CD14-positive monocyte (primary cell): ENCODE measurements around the gene NPTX1. TPM values are rescaled to one million over a fixed set of nuclear protein-coding genes. Genes with fewer than 3 reads are reported as not detected.

Source experiments
- DNase-seq, 3 donors: peaks; one replicate each; pipeline ENCODE4 v3.0.0-alpha.2; 2011 to 2022
- H2AFZ ChIP-seq: 2 replicates; pipeline ENCODE4 v1.6.0; 2012; ENCODE audit warnings: mild to moderate bottlenecking, low read depth, low read length, inconsistent platforms; ENCODE audit not compliant: insufficient read depth, poor library complexity, severe bottlenecking
- H3K27ac ChIP-seq, 2 donors: 1 replicate in 1 of 2; 2 replicates in 1 of 2; pipeline ENCODE4 v1.5.1; 2012 to 2013; ENCODE audit warnings: low read length in 2 of 2, control low read depth in 1 of 2, inconsistent platforms in 1 of 2, low read depth in 1 of 2, mild to moderate bottlenecking in 1 of 2
- H3K27me3 ChIP-seq, 2 donors: one replicate each; pipeline versions ENCODE4 v1.6.0 to v1.6.1; 2011 to 2013; ENCODE audit warnings: low read length in 2 of 2; ENCODE audit not compliant: control insufficient read depth in 2 of 2, insufficient read depth in 2 of 2
- H3K36me3 ChIP-seq, 2 donors: replicated peaks in 1 of 2; 1 replicate in 1 of 2; 2 replicates in 1 of 2; pipeline versions ENCODE4 v1.5.1 to v1.6.1; 2012 to 2013; ENCODE audit warnings: low read length in 2 of 2, control low read depth in 1 of 2, inconsistent platforms in 1 of 2, mild to moderate bottlenecking in 1 of 2; ENCODE audit not compliant: insufficient read depth in 2 of 2, control insufficient read depth in 1 of 2
- H3K4me1 ChIP-seq, 2 donors: 1 replicate in 1 of 2; 2 replicates in 1 of 2; pipeline versions ENCODE4 v1.5.1 to v1.6.1; 2012 to 2013; ENCODE audit warnings: low read length in 2 of 2, control low read depth in 1 of 2, inconsistent platforms in 1 of 2, mild to moderate bottlenecking in 1 of 2, moderate library complexity in 1 of 2; ENCODE audit not compliant: insufficient read depth in 2 of 2, control insufficient read depth in 1 of 2
- H3K4me2 ChIP-seq: replicated peaks from 2 replicates; pipeline ENCODE3; 2012; ENCODE audit warnings: low read length, moderate library complexity, mild to moderate bottlenecking; ENCODE audit not compliant: poor library complexity, severe bottlenecking; ENCODE audit errors: extremely low read depth
- H3K4me3 ChIP-seq, 3 experiments: fragments of 200-600 bp in 1 of 3; sonication (generic) in 1 of 3; replicated peaks in 1 of 3; 1 replicate in 2 of 3; 2 replicates in 1 of 3; pipeline ENCODE4 v1.5.1; 2011 to 2013; ENCODE audit warnings: low read length in 3 of 3, mild to moderate bottlenecking in 3 of 3, control low read depth in 2 of 3, low read depth in 2 of 3, inconsistent platforms in 1 of 3, moderate library complexity in 1 of 3
- H3K79me2 ChIP-seq: 2 replicates; pipeline ENCODE4 v1.6.0; 2012; ENCODE audit warnings: mild to moderate bottlenecking, control low read depth, inconsistent platforms, low read length, moderate library complexity; ENCODE audit not compliant: insufficient read depth
- H3K9ac ChIP-seq: 2 replicates; pipeline ENCODE4 v1.6.0; 2017; ENCODE audit warnings: low read length, mild to moderate bottlenecking; ENCODE audit not compliant: insufficient read depth, poor library complexity, severe bottlenecking
- H3K9me3 ChIP-seq, 2 donors: replicated peaks in 1 of 2; 1 replicate in 1 of 2; 2 replicates in 1 of 2; pipeline versions ENCODE4 v1.5.1 to v1.6.1; 2012 to 2013; ENCODE audit warnings: low read length in 2 of 2, control low read depth in 1 of 2; ENCODE audit not compliant: control insufficient read depth in 1 of 2, insufficient read depth in 1 of 2
- H4K20me1 ChIP-seq: 2 replicates; pipeline ENCODE4 v1.6.0; 2012; ENCODE audit warnings: mild to moderate bottlenecking, low read length, control low read depth, moderate library complexity; ENCODE audit not compliant: insufficient read depth
- H3K27ac Mint-ChIP-seq, 7 donors: one replicate each; pipeline ENCODE4 v1.8.0; 2020; ENCODE audit warnings: mild to moderate bottlenecking in 7 of 7, mixed read lengths in 7 of 7, moderate library complexity in 6 of 7, inconsistent platforms in 2 of 7
- H3K27me3 Mint-ChIP-seq, 3 donors: one replicate each; pipeline ENCODE4 v1.8.0; 2021 to 2022; ENCODE audit warnings: low read depth in 3 of 3, mild to moderate bottlenecking in 3 of 3, mixed read lengths in 3 of 3, moderate library complexity in 3 of 3, inconsistent platforms in 1 of 3
- H3K36me3 Mint-ChIP-seq, 2 donors: one replicate each; pipeline ENCODE4 v1.8.0; 2020; ENCODE audit warnings: mixed read lengths in 2 of 2, inconsistent platforms in 1 of 2, mild to moderate bottlenecking in 1 of 2
- H3K4me1 Mint-ChIP-seq: one replicate; pipeline ENCODE4 v1.8.0; 2020; ENCODE audit warnings: mild to moderate bottlenecking, mixed read lengths
- H3K4me3 Mint-ChIP-seq, 2 donors: one replicate each; pipeline ENCODE4 v1.8.0; 2020; ENCODE audit warnings: mild to moderate bottlenecking in 2 of 2, mixed read lengths in 2 of 2, moderate library complexity in 1 of 2
- H3K9me3 Mint-ChIP-seq, 7 donors: one replicate each; pipeline ENCODE4 v1.8.0; 2020 to 2022; ENCODE audit warnings: mixed read lengths in 7 of 7, mild to moderate bottlenecking in 6 of 7, moderate library complexity in 6 of 7, inconsistent platforms in 2 of 7
- CTCF ChIP-seq: fragments of 200-600 bp; IDR thresholded peaks from one replicate; pipeline ENCODE4 v1.8.0; 2022; ENCODE audit warnings: antibody characterized with exemption, mild to moderate bottlenecking
- WGBS: methylation state at CpG from one replicate; pipeline ENCODE4 v1.1.5; 2013; ENCODE audit warnings: missing lambda C conversion rate; ENCODE audit not compliant: insufficient coverage; 5-methylcytosine and 5-hydroxymethylcytosine counted together
- intact Hi-C, 2 donors: fragments of 100-400 bp; cut with micrococcal nuclease; formaldehyde crosslinking; loops; one replicate each; pipeline versions ENCODE4 v1.15.0 to v1.15.1; 2023
- polyA plus RNA-seq, 3 donors: library from polyadenylated mRNA; depleted of rRNA in 1 of 3; unstranded in 2 of 3; stranded (reverse) in 1 of 3; fragments of 300-500 nt in 2 of 3; fragments of >200 nt in 1 of 3; fragmentation: Illumina TruSeq in 2 of 3; gene quantifications; 1 replicate in 2 of 3; 2 replicates in 1 of 3; pipeline ENCODE4 v1.2.3, GENCODE V29; 2012 to 2021

NPTX1 gene
- polyA plus RNA-seq, 3 donors: not detected

GRCh38 chr17:80445726-80446110 is 30.7 kb downstream of the NPTX1 start:
- Mint-ChIP-seq H3K27ac (no peak overlapping the region), H3K4me1 (no peaks in the 10 kb centered on the region), H3K9me3 (no peaks in the 10 kb centered on the region), H3K4me3 (no peak overlapping the region), H3K36me3 (no peaks in the 10 kb centered on the region), H3K27me3 (peaks cover 1 to 2% (median 2%) of the 10 kb centered on the region in 3 donors)
- Histone ChIP-seq H3K79me2 (no peaks in the 10 kb centered on the region), H3K9ac (no peak overlapping the region), H3K27me3 (no peaks in the 10 kb centered on the region), H2AFZ (no peak overlapping the region), H3K27ac (no peak overlapping the region), H3K4me2 (no peak overlapping the region), H4K20me1 (no peaks in the 10 kb centered on the region), H3K9me3 (no peaks in the 10 kb centered on the region), H3K4me3 (no peak overlapping the region), H3K36me3 (no peaks in the 10 kb centered on the region), H3K4me1 (no peaks in the 10 kb centered on the region)
- 93% methylated on average over 8 of the region's 10 CpGs for WGBS
- no peak for DNase-seq
- TF ChIP-seq CTCF: no peak
- intact Hi-C loops: no loop called here

GRCh38 chr17:80445007-80445725 is 31.2 kb downstream of the NPTX1 start:
- Histone ChIP-seq H3K79me2 (no peaks in the 10 kb centered on the region), H3K4me2 (no peak overlapping the region), H3K27me3 (no peaks in the 10 kb centered on the region), H3K27ac (no peak overlapping the region), H3K9me3 (no peaks in the 10 kb centered on the region), H3K4me3 (no peak overlapping the region), H2AFZ (no peak overlapping the region), H3K4me1 (no peaks in the 10 kb centered on the region), H4K20me1 (no peaks in the 10 kb centered on the region), H3K36me3 (no peaks in the 10 kb centered on the region), H3K9ac (no peak overlapping the region)
- WGBS: 77% methylated on average over 22 of the region's 26 CpGs
- Mint-ChIP-seq H3K4me3 (no peak overlapping the region), H3K9me3 (no peaks in the 10 kb centered on the region), H3K36me3 (no peaks in the 10 kb centered on the region), H3K4me1 (no peaks in the 10 kb centered on the region), H3K27me3 (peaks cover 1 to 2% (median 2%) of the 10 kb centered on the region in 3 donors), H3K27ac (no peak overlapping the region)
- intact Hi-C loops: no loop called here
- DNase-seq: no peak
- TF ChIP-seq CTCF: no peak
